ENCODE results near the gene TPX2. TPM values are rescaled to one million over a fixed set of nuclear protein-coding genes. Genes with fewer than 3 reads are reported as not detected.

TPX2 gene
- polyA plus RNA-seq, 1 donor (not counting 4 experiments of a cell fraction or from before 2014, with no cell fraction given) = 31.5 TPM

GRCh38 chr20:31833931-31834521 is 94.9 kb downstream of the TPX2 start:
- H3K4me3 ChIP-seq (ENCODE audit: control insufficient read depth in 2 of 3, extremely low read depth in 1 of 3, insufficient read depth in 2 of 3, low read depth in 1 of 3, low read length in 3 of 3) = no peak overlapping the region
- FAIRE-seq (no peak), DNase-seq (ENCODE audit: low read depth, low spot score) (no peak)
- no peak overlapping the region for H3K9ac ChIP-seq (ENCODE audit: control insufficient read depth, extremely low read depth, insufficient read depth, low read length)
- H3K9me3 ChIP-seq (ENCODE audit: control insufficient read depth, low read depth, low read length) = no peaks in the 10 kb centered on the region
- peaks cover 30% of the 10 kb centered on the region for H3K27me3 ChIP-seq (ENCODE audit: control insufficient read depth, extremely low read depth, insufficient read depth, low read length)
- no peak overlapping the region for H3K27ac ChIP-seq (ENCODE audit: control insufficient read depth, insufficient read depth, low read length)
- H3K4me1 ChIP-seq (ENCODE audit: control insufficient read depth, extremely low read depth, insufficient read depth, low read length) = peaks cover 9% of the 10 kb centered on the region
- no peaks in the 10 kb centered on the region for H3K79me2 ChIP-seq (ENCODE audit: control insufficient read depth, insufficient read depth, low read length)
- H3K4me2 ChIP-seq (ENCODE audit: control insufficient read depth, extremely low read depth, insufficient read depth, low read depth, low read length) = no peak overlapping the region
- no peaks in the 10 kb centered on the region for H3K36me3 ChIP-seq (ENCODE audit: control insufficient read depth in 2 of 2, extremely low read depth in 1 of 2, insufficient read depth in 2 of 2, low read length in 2 of 2)
- dilution Hi-C loops (cut with MboI; ENCODE audit: extremely low pct_ligation_motif_present, low sequenced_read_pairs) = no loop called here
- peaks cover 3% of the 10 kb centered on the region for H3K9me1 ChIP-seq (ENCODE audit: control insufficient read depth, extremely low read depth, insufficient read depth, low read length)
- TF ChIP-seq CTCF (optimal IDR thresholded peaks at IDR 0.05 in 1 of 3, IDR thresholded peaks at IDR 0.05 in 1 of 3, conservative IDR thresholded peaks at IDR 0.05 in 1 of 3; ENCODE audit: extremely low read depth in 1 of 3, insufficient read depth in 2 of 3, low read length in 3 of 3) (no peak), EZH2 (IDR thresholded peaks at IDR 0.05; ENCODE audit: low read length) (no peak)
- no peaks in the 10 kb centered on the region for H4K20me1 ChIP-seq (ENCODE audit: control insufficient read depth, extremely low read depth, insufficient read depth, low read length)
- no peak overlapping the region for H2AFZ ChIP-seq (ENCODE audit: control insufficient read depth, low read length)

GRCh38 chr20:31835554-31835953 is 96.5 kb downstream of the TPX2 start:
- Histone ChIP-seq H4K20me1 (ENCODE audit: control insufficient read depth, extremely low read depth, insufficient read depth, low read length) (no peaks in the 10 kb centered on the region), H3K9me1 (ENCODE audit: control insufficient read depth, extremely low read depth, insufficient read depth, low read length) (peaks cover 3% of the 10 kb centered on the region), H3K9me3 (ENCODE audit: control insufficient read depth, low read depth, low read length) (no peaks in the 10 kb centered on the region), H3K4me2 (ENCODE audit: control insufficient read depth, extremely low read depth, insufficient read depth, low read depth, low read length) (no peak overlapping the region), H3K9ac (ENCODE audit: control insufficient read depth, extremely low read depth, insufficient read depth, low read length) (no peak overlapping the region), H3K4me1 (ENCODE audit: control insufficient read depth, extremely low read depth, insufficient read depth, low read length) (peaks cover 9% of the 10 kb centered on the region), H3K79me2 (ENCODE audit: control insufficient read depth, insufficient read depth, low read length) (no peaks in the 10 kb centered on the region), H3K27me3 (ENCODE audit: control insufficient read depth, extremely low read depth, insufficient read depth, low read length) (peaks cover 37% of the 10 kb centered on the region), H3K4me3 (ENCODE audit: control insufficient read depth in 2 of 3, extremely low read depth in 1 of 3, insufficient read depth in 2 of 3, low read depth in 1 of 3, low read length in 3 of 3) (no peak overlapping the region), H2AFZ (ENCODE audit: control insufficient read depth, low read length) (no peak overlapping the region), H3K36me3 (ENCODE audit: control insufficient read depth in 2 of 2, extremely low read depth in 1 of 2, insufficient read depth in 2 of 2, low read length in 2 of 2) (no peaks in the 10 kb centered on the region), H3K27ac (ENCODE audit: control insufficient read depth, insufficient read depth, low read length) (no peak overlapping the region)
- no peak for DNase-seq (ENCODE audit: low read depth, low spot score)
- no peak for TF ChIP-seq EZH2 (IDR thresholded peaks at IDR 0.05; ENCODE audit: low read length)
- TF ChIP-seq CTCF (optimal IDR thresholded peaks at IDR 0.05 in 1 of 3, IDR thresholded peaks at IDR 0.05 in 1 of 3, conservative IDR thresholded peaks at IDR 0.05 in 1 of 3; ENCODE audit: extremely low read depth in 1 of 3, insufficient read depth in 2 of 3, low read length in 3 of 3) = no peak
- FAIRE-seq = no peak
- dilution Hi-C loops (cut with MboI; ENCODE audit: extremely low pct_ligation_motif_present, low sequenced_read_pairs) = no loop called here

Measured in keratinocyte (primary cell).